Stimulated activated CD4-positive, alpha-beta T cell treated with anti-CD3 and anti-CD28 coated beads, Interleukin-4, amount 100 ng/mL, for 48 hours (primary cell): Measurements from ENCODE around the gene MPPED1.

Experiments used
- DNase-seq, 2 donors: peaks; one replicate each; pipeline ENCODE4 v3.0.0-alpha.2; 2020; ENCODE audit warnings: low read depth in 2 of 2

Gene MPPED1, protein sequence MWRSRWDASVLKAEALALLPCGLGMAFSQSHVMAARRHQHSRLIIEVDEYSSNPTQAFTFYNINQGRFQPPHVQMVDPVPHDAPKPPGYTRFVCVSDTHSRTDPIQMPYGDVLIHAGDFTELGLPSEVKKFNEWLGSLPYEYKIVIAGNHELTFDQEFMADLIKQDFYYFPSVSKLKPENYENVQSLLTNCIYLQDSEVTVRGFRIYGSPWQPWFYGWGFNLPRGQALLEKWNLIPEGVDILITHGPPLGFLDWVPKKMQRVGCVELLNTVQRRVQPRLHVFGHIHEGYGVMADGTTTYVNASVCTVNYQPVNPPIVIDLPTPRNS

DNA sequence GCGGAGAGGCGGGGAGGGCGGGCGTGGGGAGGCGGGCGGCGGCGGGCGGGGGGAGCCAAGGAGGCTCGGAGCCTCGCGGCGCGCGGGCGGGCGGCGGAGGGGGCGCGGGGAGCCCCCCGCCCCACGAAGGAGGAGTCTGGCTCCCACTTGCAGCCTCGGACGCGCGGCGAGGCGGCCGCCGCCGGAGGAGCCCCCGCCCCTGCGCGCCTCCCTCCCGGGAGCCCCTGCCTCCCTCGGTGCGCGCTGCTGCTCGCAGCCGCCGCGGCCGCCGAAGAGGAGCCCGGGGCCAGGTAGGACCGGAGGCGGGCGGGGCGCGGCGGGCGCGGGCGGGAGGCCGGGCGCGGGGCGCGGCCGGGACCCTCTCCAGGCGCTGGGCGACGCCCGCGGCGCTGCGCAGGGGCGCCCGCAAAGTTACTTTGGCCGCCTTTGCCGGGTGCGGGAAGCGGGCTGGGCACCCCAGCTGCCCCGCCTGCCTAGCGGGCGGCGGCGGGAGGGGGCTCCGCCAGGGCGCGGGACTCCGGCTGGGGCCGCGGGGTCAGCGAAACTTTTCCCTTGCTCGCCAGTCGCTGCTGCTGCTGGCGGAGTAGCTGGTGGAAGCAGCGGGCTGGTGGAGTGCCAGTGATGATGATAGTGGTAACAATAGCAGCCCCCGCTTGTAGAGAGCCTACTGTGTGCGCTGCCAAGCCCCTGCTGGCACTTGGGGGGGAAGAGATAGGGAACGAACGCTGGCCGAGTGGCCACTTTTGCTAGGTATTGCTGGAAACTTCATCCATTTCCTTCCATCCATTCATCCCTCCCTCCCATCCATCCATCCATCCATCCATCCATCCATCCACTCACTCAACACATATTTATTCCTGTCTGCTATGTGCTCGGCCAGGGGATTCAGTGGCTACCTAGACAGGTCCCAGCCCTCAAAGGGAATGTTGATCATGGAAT lies at the start of gene MPPED1:
MPPED1 (plus strand) TSS at position 146 of the 939 bp plus-strand sequence. CDS start 12,972 bp downstream, outside the sequence.
- DNase-seq, result no peak

DNA sequence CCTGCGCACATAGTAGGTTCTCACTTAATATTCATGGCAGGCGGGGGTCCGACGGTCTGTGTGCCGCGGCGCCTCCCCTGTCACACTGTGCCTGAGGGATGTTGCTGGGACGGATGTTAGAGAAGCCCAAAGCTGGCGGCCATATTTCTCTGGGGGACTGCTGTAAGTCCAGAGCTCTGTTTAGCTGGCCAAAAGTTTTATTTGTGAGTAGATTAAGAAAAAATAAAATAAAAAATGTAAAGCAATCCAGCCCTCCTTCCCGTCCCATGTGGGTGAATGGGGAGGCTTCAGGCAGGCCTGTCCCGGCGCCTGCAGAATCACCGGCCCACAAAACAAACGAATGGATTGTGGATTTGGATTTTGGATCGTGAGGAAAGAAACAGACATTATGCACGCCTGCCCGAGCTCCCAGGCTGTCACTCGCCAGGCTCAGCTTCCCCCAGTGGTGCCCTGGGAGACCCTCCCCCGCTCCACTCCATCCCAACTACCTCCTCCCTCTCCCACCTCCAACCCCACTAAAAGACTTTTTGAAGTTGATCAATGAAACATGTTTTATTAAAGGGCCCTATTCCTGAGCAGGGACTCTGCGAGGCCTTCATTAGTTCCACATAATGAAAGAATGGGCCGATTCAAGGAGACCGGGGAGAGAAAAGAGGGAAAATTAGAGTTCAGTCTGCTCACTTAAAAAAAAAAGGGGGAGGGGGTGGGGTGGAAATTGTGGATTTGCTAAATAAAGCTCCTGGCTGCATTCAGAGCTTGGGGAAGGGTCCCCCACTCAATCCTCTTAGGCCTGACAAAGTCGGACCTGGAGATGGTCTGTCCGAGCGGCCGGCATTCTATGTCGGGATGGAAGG lies 48.3 kb upstream of the MPPED1 start:
- DNase-seq, result no peak

DNA sequence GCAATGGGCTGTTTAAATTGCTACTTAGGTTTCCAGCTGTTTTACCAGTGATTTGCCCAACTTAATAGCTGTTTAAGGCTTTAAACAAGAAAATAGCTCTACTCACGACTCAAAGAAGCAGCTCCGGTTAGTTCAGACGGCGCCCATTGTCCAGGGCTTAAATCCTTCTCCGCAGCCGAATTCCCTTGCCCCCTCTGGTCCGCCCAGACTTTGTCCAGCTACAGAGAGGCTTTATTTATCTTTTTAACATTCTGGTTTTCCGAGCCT lies 47.7 kb upstream of the MPPED1 start:
- DNase-seq, result no peak

DNA sequence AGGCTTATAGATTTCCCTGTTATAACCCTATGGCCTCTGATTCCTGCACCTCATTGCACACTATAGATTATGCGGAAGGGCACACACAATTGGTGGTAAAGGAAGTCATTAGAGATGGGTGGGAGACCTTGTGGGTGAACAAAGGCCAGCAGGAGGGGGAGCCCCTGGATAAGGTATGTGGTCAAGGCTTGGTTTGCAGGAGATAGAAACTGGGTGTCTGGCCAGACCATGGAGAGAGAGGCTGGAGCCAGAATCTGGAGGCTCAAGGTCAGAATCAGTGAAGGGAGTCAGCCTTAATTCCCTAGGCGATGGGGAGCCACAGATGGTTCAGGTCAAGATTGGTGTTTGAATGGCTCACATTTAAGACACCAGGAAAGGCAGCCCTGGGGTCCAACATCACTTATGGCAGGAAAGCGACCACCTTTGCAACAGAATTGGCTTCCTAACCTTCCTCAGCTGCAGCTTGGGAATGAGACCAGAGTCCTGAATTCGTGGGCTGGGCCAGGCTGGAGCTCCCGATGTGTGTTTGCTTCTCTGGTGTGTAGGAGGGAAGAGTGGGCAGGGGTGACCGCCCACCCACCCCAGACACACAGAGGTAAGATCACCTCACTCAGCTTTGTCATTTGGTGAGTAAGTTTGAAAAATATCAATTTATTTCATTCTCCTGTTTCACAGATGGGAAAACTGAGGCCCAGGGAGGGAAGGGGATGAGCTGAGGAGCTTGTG lies 45.9 kb upstream of the MPPED1 start:
- DNase-seq, result no peak

DNA sequence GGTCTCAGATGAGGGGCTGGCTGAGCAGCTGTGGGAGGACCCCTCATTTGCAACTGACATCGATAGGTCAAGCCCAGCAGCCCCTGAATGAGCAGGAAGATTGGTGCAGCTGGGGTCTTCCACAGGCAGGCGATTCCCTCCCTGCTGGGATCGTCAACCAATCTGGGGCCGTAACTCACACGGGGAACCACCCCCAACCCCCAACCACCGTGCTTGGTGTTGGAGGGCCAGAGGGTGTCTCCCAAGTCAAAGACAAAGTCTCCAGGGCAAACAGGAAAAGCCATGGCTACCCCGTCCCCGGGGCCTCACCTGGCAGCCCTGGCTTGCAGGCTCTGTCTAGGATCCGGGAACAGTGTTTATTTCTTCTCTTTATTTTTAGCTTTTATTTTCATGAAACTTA lies 41.8 kb upstream of the MPPED1 start:
- no peak for DNase-seq

DNA sequence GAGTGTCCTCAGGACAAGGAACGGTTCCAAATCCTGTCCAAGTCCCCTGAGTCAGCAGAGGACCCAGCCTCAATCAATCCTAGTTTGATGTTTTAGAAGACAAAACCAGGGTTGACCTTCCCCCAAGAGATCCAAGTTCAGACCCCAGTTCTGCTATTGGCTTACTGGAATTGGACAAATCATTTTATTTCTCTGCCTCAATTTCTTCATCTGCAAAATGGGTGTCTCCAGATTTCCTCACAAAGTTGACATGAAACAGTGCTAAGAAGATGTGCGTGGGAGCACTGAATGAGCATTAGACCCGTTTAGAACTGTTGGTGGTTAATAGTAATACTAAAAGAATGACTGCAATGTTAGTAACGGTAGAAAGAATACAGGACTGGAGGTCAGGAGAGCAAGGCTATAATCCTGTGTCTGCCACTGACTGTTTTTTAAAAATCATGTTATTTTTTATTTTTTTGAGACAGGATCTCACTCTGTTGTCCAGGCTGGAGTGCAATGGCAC lies 35.8 kb upstream of the MPPED1 start:
- no peak for DNase-seq

DNA sequence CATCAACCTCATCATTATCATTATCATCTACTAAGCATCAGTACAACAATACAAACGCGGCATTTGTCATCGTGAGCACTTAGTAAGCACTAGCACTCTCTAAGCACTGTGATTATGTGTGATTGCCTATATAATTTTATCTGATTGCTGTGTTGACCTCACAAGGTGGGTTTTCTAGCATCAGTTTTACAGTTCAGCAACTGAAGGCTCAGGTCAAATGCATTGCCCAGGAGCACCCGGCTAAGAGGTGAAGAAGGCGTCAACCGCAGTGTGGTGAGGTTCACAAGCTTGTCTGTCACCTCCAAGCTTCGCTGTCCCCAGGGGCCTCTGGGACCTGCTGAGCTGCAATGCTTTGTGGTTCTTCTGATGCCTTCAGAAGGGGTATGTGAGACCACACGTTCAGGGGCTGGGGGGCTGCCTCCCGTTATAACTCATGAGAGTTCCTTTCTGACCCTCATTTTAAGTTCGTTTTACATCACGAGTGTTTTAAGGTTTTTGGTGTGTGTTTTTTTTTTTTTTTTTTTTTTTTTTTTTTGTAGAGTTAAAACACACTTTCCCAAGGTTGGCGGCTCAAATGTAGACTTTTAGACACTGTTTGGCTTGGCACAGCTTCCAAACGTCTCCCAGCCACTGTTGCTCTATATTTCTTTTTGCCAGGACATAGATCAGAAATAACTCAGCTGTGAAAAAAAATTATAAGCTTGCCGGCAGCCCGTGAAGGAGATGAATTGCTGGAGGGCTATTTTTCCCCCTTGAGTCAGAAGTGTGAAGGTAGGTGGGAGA lies 34.9 kb upstream of the MPPED1 start:
- no peak for DNase-seq

DNA sequence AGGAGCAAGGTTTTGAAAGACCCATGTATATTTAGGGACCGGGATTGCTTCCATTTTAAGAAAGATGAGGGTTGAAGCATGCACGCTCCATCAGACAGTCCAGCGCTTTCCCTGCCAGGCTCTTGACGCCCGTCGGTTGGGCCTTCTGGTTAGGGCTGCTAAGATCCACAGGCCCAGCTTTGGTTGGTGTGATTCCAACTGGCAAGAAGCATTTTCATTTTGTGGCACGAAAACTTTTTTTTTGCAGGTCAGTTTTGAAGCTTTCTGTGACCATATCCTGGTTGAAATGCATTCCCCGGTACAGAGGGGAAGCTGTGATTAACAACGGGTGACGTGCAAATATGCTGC lies 34.3 kb upstream of the MPPED1 start:
- no peak for DNase-seq

DNA sequence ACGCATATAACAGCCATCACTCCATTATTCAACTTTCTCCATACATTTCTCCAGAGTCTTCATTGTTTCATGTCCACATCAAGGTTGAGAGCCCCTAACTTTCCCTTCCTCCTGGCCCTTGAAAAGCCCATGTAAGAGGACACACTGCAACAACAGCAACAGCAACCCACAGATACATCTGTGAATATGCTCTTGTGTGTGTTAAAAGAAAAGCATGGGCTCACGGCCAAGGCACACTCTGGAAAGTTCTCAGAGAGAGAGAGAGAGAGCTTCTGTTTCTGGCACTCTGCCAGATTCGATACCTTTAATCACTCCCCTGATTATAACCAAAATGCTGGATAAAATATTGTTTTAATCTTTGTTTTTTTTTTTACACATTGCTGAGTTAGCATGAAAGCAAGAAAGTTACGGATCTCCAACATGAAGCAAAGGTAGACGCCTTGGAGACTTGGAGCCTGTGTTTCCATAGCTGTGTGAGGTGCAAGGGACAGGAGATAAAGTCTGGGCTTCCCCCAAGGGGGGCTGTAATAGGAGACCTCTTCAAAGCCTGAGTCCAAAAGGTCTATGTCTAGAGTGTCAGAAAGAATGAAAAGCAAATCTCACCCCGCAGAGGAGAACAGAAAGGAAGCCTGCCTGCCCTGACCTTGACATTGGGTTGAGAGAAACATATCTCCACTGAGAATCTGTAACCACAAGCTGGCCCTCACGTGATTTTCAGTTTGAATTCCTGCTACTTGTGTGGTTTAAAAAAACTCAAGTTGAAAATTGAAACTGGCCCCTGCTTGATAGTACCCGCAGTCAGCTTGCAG lies 33.7 kb upstream of the MPPED1 start:
- DNase-seq, result no peak

DNA sequence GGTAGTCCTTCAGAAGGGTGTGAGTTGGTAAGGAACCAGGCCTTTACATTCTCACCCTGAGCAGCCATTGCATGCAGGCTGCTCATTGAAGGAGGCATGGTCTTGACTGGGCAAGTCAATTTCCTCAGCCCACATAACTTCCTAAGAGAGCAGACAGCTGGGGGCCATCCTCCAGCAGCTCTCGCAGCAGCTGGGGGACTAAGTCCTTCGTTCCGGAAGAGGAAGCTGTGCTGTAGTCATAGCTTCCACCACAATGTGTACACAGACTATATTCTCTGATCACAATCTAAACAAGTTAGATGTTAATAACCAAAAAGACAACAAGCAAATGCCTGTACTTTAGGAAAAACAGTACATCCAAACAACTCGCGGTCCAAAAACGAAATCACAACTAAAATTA lies 30.1 kb upstream of the MPPED1 start:
- no peak for DNase-seq

DNA sequence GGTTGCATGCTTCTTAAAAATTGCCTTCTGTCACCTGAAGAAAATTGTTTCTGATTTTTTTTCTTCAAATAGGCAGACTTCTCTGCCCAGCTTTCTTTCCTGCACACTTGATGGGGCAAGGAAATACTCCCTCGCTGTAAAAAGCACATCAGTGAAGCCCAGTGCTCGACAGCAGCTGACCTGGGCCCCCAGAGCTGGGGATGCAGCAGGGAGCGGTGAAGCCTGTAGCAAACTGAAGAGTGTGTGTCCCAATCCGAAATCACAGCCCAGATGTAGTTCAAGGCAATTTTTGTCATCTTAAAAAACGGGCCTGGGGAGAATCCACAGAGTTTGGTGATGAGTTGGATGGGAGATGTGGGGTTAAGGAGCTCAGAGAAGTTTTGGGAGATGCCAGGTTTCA lies 27.0 kb upstream of the MPPED1 start:
- no peak for DNase-seq

DNA sequence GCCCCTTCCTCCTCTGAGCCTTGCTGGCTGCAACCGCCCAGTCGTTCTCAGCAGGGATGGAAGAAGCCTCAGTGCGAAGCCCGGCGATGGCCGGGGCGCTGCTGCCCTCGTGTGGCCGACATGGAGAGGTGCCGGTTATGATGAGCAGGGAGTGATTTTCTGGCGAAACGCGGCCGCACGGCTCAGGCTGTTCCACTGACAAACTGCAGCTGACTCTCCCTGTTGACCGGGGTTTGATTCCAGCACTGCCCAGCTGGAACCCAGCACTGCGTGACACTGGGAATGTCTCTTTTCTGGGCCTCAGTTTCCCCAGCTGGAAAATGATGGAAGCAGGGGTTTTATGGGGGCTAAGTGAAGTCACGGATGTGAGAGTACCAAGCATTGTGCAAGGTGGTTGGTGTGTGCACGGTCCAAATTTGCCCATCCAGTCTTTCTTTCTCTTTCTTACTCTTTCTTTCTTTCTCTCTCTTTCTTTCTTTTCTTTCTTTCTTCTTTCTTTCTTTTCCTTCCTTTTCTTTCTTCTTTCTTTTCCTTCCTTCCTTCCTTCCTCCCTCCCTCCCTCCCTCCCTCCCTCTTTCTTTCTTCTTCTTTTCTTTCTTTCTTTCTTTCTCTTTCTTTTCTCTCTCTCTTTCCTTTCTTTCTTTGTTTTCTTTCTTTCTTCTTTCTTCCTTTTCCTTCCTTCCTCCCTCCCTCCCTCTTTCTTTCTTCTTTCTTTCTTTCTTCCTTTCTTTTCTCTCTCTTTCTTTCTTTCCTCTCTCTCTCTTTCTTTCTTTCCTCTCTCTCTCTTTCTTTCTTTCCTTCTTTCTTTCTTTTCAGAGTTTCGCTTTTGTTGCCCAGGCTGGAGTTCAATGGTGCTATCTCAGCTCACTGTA lies 25.8 kb upstream of the MPPED1 start:
- DNase-seq, result peak; percentile 61 to 66

DNA sequence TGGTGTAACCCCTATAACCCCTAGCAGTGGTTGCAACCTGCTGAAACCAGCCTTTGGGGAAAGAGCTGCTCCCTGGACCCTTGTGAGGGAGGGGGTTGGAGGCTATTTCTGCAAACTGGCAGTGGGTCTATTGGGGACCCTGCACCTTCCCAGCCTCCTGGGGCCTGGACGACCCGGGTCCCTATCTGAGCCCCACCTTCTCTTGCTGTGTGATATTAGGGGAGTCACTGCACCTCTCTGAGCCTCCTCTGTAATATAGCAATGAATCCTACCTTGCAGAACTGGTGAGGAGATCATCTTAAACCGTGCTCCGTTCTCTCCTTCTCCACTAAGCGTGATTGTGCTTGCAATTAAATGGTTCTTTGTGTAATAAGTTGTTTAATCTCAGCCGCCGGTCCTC lies 24.0 kb upstream of the MPPED1 start:
- no peak for DNase-seq

DNA sequence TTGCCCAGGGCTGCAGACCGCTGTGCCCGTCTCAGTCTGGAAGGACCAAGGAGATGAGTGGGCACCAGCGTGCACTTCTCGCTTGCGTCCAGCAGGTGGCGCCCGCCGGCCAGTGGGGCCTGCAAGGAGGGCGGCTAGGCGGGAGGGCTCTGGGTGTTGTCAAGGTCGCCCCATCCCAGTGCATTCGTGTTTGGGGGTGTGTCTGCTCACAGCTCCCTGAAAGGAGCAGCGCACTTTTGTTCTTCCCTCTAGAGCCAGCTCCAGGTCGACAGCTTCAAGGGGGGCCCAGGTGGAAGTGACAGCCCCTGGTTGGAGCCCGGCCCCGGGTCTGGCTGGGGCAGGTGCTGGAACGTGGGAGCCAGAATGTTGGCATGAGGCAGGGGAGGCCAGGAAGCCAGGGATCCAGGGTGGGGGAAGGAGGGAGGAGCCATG lies 23.4 kb upstream of the MPPED1 start:
- peak; percentile 53 to 79 for DNase-seq

DNA sequence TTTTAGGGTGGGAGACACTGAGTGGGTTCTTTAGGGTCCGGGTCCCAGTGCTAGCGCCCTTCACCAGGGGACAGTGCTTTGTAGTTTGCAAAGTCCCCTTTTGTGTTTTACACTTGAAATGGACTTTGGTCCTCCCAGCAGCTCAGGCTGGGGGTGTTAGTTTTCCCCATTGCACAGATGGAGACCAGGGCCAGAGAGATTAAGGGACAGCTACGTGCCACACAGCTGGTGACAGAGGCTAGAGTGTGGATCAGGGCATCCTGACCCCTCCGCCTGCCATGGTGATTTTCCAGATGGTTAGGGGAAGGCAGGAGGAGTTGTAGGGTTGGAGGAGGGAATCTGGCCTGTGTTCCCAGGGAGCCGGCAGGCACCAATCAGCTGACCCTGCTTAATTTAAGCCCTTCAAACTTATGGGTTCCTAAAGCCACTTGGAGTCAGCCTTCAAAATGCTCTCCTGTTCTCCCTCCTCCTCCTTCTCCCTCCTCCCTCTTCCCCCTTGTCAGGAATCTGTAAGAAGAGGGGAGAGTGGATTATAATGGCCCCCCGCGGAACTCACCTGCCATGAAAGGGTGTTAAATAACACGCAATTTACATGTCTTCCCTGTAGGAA lies 22.5 kb upstream of the MPPED1 start:
- DNase-seq, result no peak

DNA sequence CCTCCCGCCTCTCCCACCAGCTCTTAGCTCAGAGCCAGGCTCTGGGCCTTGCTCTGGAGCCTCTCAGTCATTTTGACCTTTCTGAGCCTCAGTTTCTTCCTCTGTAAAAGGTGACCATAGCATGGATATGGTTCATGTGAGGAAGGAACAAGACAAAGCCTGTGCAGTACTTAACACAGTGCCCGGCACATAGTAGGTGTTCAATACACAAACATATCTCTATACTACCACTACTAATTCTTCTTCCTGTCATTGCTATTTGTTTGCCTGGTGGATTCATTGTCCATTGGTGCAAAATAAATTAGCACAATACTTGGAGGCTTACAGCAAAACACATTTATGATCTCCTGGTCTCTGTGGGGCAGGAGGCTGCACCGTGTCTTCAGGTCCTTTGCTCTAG lies 21.6 kb upstream of the MPPED1 start:
- no peak for DNase-seq

DNA sequence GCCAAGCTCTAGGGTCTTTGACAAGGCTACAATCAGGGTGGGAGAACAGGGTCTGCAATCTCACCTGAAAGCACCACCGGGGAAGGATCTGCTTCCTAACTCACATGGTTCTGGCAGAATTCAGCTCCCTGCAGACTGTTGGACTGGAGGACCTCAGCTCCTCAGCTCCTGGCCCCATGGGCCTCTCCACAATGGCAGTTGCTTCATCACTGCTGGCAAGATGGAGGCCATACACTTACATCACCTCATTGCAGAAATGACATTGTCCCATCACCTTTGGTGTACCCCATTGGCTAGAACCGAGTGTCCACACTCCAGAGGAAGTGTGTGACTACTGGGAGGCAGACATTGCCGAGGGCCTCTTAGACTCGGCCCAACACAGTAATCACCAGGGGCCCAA lies 20.9 kb upstream of the MPPED1 start:
- DNase-seq, result no peak

DNA sequence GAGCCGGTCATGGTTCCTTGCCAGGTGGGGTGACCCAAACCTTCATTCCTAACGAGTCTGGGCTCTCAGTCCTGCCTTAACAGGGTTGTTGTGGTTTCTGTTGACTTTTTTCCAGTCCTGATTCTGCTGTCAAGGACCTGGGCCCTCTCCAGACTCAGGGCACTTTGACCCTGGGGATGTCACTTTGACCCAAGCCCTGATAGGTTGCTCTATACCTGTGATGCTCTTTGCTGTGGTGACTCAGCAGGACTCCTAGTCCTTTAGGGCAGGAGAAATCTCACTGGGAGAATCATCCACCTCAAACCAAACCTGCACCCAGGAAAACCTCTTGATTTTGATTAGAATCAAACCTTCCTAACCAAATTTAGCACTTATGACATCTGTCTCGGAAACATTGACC lies 20.5 kb upstream of the MPPED1 start:
- no peak for DNase-seq
